Stimulated activated CD4-positive, alpha-beta T cell treated with anti-CD3 and anti-CD28 coated beads, TNF-alpha, amount 100 ng/mL, for 1 hour (primary cell): ENCODE results near the gene ST3GAL5.

Experiments
- DNase-seq, 3 donors: peaks; one replicate each; pipeline ENCODE4 v3.0.0-alpha.2; 2020; ENCODE audit warnings: low read depth in 3 of 3, low spot score in 1 of 3

Gene ST3GAL5

DNA sequence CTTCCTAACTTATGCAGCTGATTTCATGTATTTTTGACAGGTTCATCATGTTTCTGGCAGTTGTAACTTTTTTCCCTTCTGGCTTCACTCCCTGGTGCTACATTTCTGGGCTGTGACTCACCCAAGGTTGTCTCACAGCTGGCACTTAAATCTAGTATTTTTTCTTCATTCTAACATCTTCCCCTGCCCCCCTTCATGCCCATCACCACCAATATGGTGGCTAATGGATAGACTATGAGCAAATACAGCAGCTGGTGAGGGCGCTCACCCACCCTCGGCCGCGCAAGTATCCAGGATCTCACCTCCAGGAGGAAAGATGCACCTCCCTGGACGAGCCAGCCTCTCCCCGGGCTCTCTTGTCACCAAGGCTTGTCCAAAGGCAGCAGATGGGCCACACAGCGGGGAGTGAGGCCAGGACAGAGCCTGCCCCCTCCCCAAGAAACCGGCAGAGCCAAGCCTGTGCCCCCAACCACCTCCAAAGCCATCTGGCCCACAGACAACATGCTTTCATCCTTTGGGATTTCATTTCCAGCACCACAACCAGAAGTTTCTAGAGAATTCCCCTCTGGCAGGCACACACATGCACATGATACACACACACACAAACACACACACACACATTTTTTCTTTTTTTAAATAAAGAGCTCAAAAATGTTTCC lies 95.9 kb downstream of the ST3GAL5 start:
- DNase-seq, result no peak

DNA sequence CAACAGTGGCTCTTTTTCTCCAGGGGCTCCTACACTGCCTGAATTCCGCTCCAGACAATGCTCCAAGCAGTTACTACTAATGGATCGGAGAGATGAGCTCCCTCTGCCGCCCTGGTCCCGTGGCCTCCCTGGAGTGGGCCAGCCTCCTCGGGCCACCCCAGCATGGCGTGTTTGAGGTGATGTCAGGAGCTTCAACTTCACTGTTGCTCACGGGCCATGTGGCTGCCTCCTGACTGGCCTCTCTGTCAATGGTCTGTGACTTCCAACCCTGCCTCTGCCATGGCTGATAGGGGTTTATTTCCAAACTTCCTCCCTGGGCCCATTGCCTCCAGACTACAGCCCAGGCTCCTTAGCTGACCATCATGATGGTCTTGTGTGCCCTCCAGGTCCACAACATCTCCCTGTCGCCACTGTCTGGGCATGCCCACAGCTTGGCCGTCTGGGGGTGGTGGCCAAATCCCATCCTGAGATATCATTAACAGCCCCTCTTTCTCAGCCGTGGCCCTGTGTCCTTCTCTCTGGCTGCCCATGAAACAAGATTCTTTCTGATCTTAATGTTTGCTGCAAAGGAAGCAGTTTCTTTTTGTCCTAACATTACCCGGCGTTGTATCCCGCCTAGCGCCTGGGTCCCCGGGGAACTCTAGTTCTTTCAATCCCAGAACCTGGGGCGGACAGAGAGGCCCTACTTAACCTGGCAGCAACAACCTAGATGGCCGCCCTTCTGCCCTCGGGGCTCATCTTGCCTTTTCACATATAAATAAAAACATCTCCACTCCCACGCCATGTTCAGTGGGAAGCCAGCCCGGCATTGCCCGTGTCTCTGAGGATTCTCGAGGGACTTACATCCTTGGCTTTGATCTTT lies 96.9 kb downstream of the ST3GAL5 start:
- DNase-seq, result no peak

DNA sequence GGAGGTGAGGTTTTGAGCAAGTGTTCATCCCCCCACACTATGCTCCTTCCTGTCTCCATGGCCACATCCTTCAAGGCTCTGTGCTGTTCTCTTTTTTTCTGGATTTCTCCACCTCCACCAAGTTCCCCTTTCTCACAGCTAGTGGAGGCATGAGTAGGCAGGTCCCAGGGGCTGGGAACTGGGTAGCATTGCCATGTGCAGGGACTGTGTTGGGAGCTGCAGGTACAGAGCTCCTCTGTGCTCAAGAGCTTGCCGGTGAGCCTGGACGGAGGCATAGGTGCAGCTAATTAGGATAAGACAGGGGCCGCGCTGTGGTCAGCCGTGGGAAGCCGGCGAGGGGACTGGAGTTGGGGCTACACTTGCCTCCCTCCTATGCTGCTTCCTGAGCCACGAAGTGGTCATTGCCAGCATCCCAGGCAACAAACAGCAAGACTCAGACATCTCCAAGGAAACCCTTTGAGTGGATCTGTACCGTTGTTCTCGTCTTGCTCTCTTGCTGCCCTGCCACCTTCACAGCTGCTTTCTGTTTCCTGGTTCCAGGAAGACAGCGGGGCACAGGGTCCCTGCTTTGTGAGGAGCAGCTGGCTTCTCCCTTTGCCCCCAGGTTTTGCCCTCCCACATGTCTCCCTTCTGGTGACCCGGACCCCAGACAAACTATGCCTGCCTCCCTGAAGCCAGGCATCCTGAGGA lies 98.1 kb downstream of the ST3GAL5 start:
- no peak for DNase-seq

DNA sequence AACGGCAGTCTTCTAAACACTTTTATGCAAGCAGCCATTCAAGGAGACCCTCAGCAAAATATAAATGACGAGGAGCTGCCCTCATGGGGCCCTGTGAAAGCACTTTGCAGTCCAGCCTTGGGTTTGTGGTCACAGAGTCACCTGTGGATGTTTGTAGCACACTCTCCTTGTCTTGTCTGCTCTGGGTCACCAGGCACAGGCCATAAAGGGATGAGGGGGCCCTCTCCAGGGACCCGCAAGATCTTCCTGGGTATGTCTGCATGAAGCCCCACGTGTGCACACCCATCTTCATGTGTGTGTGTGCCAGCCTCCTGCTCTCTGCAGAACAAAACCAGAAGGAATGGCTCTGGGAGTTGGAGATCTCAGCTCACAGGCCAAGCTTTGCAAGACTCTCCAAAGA lies 98.8 kb downstream of the ST3GAL5 start:
- no peak for DNase-seq

DNA sequence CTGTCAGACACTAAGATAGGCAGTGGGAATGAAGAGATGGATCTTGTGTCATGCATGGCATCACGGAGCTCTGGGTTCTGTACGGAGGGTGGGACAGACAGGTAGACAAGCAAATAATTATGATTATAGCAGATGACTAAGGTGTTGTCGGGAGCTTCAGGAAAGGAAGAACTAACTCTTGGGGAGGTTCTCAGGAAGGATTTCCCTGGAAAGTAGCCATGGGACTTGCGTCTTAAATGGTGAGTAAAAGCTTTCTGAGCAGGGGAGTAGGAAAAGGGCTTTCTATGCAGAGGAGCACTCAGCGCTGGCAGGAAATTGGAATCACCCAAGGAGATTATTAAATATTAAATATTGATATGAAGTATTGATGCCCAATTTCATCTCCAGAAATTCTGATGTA lies 99.5 kb downstream of the ST3GAL5 start:
- no peak for DNase-seq

DNA sequence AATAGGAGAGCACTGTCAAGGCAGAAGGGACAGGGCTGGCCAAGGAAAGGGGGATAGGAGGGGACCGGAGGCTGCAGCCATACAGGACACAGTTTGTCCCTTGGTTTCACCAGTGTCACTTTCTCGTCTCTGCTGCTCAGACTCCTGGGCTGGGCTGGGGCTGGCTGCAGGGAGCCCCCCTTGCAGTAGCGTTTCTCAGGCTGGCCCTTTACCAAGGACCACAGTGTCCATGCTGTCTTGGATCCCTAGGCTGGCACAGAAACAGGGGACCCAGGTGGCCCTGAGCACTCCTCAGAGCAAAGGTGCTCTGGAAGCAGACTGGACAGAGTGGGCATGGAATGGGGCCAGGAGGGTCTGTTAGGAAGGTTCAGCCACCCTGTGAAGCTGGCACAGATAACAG lies 100.2 kb downstream of the ST3GAL5 start:
- DNase-seq, result no peak

DNA sequence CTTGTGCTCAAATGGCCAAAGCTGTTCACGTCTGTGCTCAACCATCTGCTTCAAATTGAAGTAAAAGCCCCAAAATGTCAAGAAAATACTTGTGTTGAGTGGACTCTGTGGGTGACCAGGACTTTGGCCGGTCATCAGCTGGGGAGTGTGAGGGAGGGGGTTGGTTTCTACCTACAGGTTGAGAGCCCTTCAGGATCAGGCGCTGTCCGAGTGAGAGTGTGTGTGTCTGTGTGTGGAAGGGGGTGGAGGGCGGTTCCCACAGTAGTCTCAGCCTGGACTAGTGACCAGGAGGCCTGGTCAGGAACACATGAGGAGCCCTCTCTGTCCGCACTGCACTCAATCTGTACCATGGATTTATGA lies 100.8 kb downstream of the ST3GAL5 start:
- no peak for DNase-seq

DNA sequence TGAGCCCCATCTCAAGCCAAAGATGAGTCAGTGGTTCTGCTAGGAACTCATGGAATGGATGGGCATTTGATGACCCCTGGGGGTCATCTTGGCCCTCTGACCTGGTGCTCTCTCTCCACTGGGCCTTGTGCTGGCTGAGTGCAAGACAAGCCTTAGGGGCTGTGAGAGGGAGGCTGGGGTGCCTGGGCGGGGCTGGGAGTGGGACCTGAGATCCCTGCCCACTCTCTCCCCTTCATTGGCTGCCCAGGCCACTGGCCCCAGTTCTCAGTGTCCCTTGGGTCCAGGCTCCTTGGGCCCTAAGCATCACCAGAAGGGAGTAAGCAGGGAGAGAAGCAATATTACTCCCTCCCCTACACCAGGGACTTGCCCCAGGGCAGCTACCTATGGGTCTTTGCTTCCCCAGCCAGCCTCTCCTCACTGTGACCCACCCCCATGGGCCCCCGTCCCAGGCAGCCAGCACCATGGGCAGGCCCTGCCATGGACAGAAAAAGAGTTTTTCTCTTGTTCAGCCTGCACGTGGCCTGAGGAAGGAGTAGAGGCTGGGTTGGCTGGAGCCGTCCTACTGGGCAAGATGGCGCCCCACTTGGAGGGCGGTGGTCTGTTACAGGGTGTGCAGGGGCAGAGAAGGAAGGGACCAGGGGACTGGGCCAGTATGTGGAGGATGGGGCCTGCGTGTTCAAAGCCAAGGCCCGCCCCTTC lies 101.4 kb downstream of the ST3GAL5 start:
- no peak for DNase-seq
